MM.1S (cell line): ENCODE measurements around the gene PIGS.

Experiments used
- DNase-seq: peaks from one replicate; pipeline ENCODE4 v3.0.0-alpha.2; 2015
- H2AFZ ChIP-seq: fragments of 300-600 bp; sonication (generic); 2 replicates; pipeline ENCODE4 v1.6.0; 2016; ENCODE audit warnings: antibody characterized with exemption, low read length
- H3F3A ChIP-seq: fragments of 300-600 bp; sonication (generic); 2 replicates; pipeline ENCODE4 v1.6.1; 2016; ENCODE audit warnings: mild to moderate bottlenecking, antibody characterized with exemption, low read length, moderate library complexity, mixed read lengths; ENCODE audit not compliant: insufficient read depth
- H3K27ac ChIP-seq: fragments of 300-600 bp; sonication (generic); 2 replicates; pipeline ENCODE4 v1.5.1; 2016; ENCODE audit warnings: mild to moderate bottlenecking, low read length
- H3K27me3 ChIP-seq: fragments of 300-600 bp; sonication (generic); replicated peaks from 2 replicates; pipeline ENCODE4 v1.6.0; 2016; ENCODE audit warnings: low read length; ENCODE audit not compliant: insufficient read depth
- H3K36me3 ChIP-seq: fragments of 300-600 bp; sonication (generic); replicated peaks from 2 replicates; pipeline ENCODE4 v1.6.1; 2016; ENCODE audit warnings: mild to moderate bottlenecking, low read length, mixed read lengths; ENCODE audit not compliant: insufficient read depth
- H3K4me1 ChIP-seq: fragments of 300-600 bp; sonication (generic); 2 replicates; pipeline ENCODE4 v1.6.1; 2016; ENCODE audit warnings: low read length, mixed read lengths
- H3K4me2 ChIP-seq: fragments of 300-600 bp; sonication (generic); 2 replicates; pipeline ENCODE4 v1.6.0; 2016; ENCODE audit warnings: low read depth, low read length
- H3K4me3 ChIP-seq: fragments of 300-600 bp; sonication (generic); 2 replicates; pipeline ENCODE4 v1.5.1; 2016; ENCODE audit warnings: low read length, mixed read lengths
- H3K79me2 ChIP-seq: fragments of 300-600 bp; sonication (generic); 2 replicates; pipeline ENCODE4 v1.6.1; 2016; ENCODE audit warnings: mixed run types, low read length, mixed read lengths
- H3K9ac ChIP-seq: fragments of 300-600 bp; sonication (generic); 2 replicates; pipeline ENCODE4 v1.6.1; 2016; ENCODE audit warnings: low read length, mixed read lengths
- H3K9me2 ChIP-seq: fragments of 300-600 bp; sonication (generic); replicated peaks from 2 replicates; pipeline ENCODE4 v1.6.1; 2016; ENCODE audit warnings: mild to moderate bottlenecking, low read length, mixed read lengths; ENCODE audit not compliant: insufficient read depth
- H3K9me3 ChIP-seq: fragments of 300-600 bp; sonication (generic); replicated peaks from 2 replicates; pipeline ENCODE4 v1.6.1; 2016; ENCODE audit warnings: mild to moderate bottlenecking, low read length, mixed read lengths; ENCODE audit not compliant: insufficient read depth
- H4K20me1 ChIP-seq: fragments of 300-600 bp; sonication (generic); 2 replicates; pipeline ENCODE4 v1.6.1; 2016; ENCODE audit warnings: mild to moderate bottlenecking, low read length, moderate library complexity, mixed read lengths; ENCODE audit not compliant: insufficient read depth
- EZH2 ChIP-seq: fragments of 300-600 bp; sonication (generic); optimal IDR thresholded peaks from 2 replicates; pipeline ENCODE3; 2017; ENCODE audit warnings: low read depth, mild to moderate bottlenecking, antibody characterized with exemption, low read length, mixed read lengths
- EZH2phosphoT487 ChIP-seq: fragments of 300-600 bp; sonication (generic); IDR thresholded peaks from 2 replicates; pipeline ENCODE4 v1.6.1; 2018; ENCODE audit warnings: antibody characterized with exemption, low read length
- TF ChIP-seq, protein P1 (sequence below): fragments of 300-600 bp; sonication (generic); IDR thresholded peaks from 2 replicates; pipeline ENCODE4 v1.5.1; 2016; ENCODE audit warnings: antibody characterized with exemption, low read length, mixed read lengths

Gene PIGS

DNA sequence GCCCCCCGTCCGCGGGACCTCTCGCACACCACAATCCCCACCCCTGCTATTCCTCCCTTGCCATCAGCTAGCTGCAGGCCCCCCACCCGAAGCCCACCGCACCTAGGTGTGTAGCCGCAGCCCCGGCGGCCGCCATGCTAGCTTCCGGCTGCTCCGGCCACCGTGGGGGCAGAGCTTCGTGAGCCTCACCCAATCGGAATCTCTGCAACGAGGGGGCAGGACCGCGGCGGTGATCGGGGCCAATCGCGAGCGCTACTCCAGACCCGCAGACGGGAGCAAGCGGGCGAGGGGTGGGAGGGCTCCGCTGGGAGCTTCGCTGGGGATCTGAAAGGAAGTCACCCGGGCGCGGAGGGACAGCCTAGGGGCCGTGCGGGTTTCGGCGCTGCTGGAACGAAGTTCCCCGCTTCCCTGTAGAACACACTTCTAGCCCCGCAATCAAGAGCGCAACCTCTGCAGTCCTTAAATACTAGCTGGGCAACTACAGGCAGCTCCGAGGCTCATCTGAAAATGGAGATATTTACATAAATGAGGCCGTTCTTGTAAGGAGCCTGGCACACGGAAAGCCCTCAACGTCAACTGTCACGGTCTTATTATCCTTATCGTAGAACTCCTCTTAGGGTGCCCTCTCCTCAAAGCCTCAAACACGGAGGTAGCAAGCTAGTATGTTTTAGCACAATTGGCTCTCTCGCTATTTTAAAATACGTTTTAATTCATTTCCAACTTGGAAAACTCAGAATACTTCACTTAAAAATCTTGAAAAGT lies at the start of gene PIGS:
PIGS (minus strand) TSS at position 164 of the 762 bp plus-strand sequence; CDS start at position 136, 28 bp downstream.
- peaks cover 41% of the 10 kb centered on the region for H3K79me2 ChIP-seq
- no peaks in the 10 kb centered on the region; the same call in 1 of the 2 replicates for H3K36me3 ChIP-seq
- TF ChIP-seq EZH2 (no peak), EZH2phosphoT487 (no peak)
- TF ChIP-seq, protein P1, sequence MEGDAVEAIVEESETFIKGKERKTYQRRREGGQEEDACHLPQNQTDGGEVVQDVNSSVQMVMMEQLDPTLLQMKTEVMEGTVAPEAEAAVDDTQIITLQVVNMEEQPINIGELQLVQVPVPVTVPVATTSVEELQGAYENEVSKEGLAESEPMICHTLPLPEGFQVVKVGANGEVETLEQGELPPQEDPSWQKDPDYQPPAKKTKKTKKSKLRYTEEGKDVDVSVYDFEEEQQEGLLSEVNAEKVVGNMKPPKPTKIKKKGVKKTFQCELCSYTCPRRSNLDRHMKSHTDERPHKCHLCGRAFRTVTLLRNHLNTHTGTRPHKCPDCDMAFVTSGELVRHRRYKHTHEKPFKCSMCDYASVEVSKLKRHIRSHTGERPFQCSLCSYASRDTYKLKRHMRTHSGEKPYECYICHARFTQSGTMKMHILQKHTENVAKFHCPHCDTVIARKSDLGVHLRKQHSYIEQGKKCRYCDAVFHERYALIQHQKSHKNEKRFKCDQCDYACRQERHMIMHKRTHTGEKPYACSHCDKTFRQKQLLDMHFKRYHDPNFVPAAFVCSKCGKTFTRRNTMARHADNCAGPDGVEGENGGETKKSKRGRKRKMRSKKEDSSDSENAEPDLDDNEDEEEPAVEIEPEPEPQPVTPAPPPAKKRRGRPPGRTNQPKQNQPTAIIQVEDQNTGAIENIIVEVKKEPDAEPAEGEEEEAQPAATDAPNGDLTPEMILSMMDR: no peak
- H4K20me1 ChIP-seq: no peaks in the 10 kb centered on the region; the same call in 1 of the 2 replicates
- DNase-seq: peak; percentile 95
- H3K4me3 ChIP-seq: peak within 1 kb of the TSS; percentile 99
- H3K27me3 ChIP-seq: no peaks in the 10 kb centered on the region
- peak within 1 kb of the TSS; percentile 93 for H3K4me2 ChIP-seq
- H3K9me2 ChIP-seq: no peaks in the 10 kb centered on the region
- H3K9me3 ChIP-seq: no peaks in the 10 kb centered on the region
- peaks cover 26% of the 10 kb centered on the region for H3K4me1 ChIP-seq
- H3K9ac ChIP-seq: peak within 1 kb of the TSS; percentile 92
- peak within 1 kb of the TSS; percentile 95 for H2AFZ ChIP-seq
- H3F3A ChIP-seq: 0 out of 2 replicates have a peak, but pooled peaks cover 15% of the 10 kb centered on the region
- peak within 1 kb of the TSS; percentile 67; the same call in 1 of the 2 replicates for H3K27ac ChIP-seq

DNA sequence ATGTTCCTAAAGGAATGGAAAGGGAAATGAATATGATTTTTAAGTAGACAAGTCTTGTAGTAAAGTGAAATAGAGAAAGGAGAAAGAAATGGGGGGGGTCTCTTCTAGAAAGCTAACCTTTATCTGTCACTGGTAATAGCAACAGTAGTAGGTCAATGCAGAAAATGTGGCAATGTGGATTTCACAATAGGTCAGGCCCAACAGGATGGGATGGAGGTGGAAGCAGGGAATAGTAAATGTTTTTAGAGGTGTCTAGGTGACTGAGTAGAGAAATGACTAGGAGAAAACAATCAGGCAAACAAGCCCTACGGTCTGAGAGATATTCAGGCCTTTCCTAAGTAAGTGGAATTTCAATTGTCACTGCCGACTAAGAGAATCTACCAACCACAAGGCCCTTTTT lies 48.7 kb upstream of the PIGS start:
- H3K4me3 ChIP-seq: no peak overlapping the region
- H3K4me1 ChIP-seq: no peaks in the 10 kb centered on the region
- no peaks in the 10 kb centered on the region; the same call in 1 of the 2 replicates for H3F3A ChIP-seq
- TF ChIP-seq, protein P1: no peak
- TF ChIP-seq EZH2 (no peak), EZH2phosphoT487 (no peak)
- H4K20me1 ChIP-seq: no peaks in the 10 kb centered on the region
- no peak overlapping the region for H3K4me2 ChIP-seq
- no peak for DNase-seq
- H3K9ac ChIP-seq: no peak overlapping the region
- no peak overlapping the region for H3K27ac ChIP-seq
- peaks cover 55% of the 10 kb centered on the region for H3K36me3 ChIP-seq
- H3K9me2 ChIP-seq: no peaks in the 10 kb centered on the region
- H3K9me3 ChIP-seq: no peaks in the 10 kb centered on the region
- H2AFZ ChIP-seq: no peak overlapping the region
- H3K27me3 ChIP-seq: no peaks in the 10 kb centered on the region
- H3K79me2 ChIP-seq: no peaks in the 10 kb centered on the region; the same call in 1 of the 2 replicates

DNA sequence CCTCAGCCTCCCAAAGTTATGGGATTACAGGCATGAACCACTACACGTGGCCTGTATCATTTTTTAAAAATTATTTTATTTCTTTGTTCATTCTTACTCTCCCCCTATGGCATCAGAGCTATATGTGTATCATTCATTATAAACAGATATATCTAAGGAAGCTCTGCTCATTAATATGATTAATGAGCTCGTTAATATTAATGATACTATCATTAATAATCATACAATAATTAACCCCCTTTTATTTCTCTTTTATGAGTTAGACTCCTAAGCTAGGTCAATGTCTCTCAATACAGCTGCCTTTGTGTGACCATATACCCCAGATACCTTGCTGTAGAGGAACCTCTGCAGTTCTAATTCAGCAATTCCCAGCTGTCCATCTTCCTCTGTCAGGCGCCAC lies 47.1 kb upstream of the PIGS start:
- no peaks in the 10 kb centered on the region for H3K4me1 ChIP-seq
- H3K9me3 ChIP-seq: no peaks in the 10 kb centered on the region
- no peak overlapping the region for H3K4me3 ChIP-seq
- no peak overlapping the region for H3K9ac ChIP-seq
- TF ChIP-seq EZH2 (no peak), EZH2phosphoT487 (no peak)
- TF ChIP-seq, protein P1: no peak
- H3K79me2 ChIP-seq: no peaks in the 10 kb centered on the region; the same call in 1 of the 2 replicates
- DNase-seq: no peak
- no peak overlapping the region for H2AFZ ChIP-seq
- no peak overlapping the region for H3K27ac ChIP-seq
- no peaks in the 10 kb centered on the region for H4K20me1 ChIP-seq
- peaks cover 53% of the 10 kb centered on the region for H3K36me3 ChIP-seq
- H3K4me2 ChIP-seq: no peak overlapping the region
- H3F3A ChIP-seq: no peaks in the 10 kb centered on the region; the same call in 1 of the 2 replicates
- H3K27me3 ChIP-seq: no peaks in the 10 kb centered on the region
- no peaks in the 10 kb centered on the region for H3K9me2 ChIP-seq
